DMS 273 treated with DMSO at 0.1 percent for 48 hours (cell line): ENCODE results near the gene COL6A2.
"Not testable (repeated sequence)": the region's sequence is repeated elsewhere in the genome, so short reads cannot be mapped to it uniquely, and the experiment has no call there.

ENCODE experiments used
- DNase-seq: peaks from one replicate; lab custom pipeline; 2025; lab: John Stamatoyannopoulos, UW

Gene COL6A2

DNA sequence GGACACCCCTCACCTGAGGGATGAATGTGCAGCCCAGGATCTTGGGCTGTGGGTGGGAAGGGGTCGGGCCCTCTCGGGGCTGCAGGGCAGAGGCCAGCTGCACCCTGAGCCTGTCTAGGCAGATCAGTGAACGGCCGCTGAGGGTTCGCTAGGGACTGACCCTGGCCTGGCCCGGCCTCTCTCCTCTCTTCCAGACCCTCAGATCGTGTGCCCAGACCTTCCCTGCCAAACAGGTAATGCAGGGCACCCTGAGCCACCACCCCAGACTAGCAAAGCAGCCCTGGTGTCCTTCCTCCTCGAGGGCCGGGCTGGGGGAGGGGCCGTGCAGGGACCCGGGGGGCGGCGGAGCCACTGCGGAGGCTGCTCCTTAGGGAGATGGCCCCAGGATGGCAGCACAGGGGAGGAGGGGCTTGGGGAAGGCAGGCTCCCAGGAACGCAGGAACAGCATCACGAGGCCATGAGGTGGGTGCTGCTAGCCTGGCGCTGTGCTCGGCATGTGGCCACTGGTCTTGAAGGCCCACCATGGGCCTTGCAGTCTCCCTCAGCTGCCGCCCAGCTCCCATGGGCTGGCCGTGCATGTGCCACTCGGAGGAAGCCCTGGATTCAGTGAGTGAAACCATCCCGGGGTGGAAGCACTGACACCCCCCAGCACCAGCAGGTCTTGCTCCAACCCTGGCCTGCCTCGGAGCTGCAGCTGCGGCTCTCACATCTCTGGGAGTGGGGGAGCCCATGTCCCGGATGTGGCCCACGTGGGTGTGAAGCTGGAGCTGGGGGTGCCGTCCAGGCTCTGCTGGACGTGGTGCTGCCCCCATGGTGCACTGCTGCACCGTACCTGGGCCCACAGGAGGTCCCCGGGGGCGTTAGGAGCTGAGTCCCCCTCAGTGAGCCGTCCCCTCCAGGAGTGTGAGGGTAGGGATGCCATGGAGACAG lies 28.7 kb downstream of the COL6A2 start:
- no peak for DNase-seq

DNA sequence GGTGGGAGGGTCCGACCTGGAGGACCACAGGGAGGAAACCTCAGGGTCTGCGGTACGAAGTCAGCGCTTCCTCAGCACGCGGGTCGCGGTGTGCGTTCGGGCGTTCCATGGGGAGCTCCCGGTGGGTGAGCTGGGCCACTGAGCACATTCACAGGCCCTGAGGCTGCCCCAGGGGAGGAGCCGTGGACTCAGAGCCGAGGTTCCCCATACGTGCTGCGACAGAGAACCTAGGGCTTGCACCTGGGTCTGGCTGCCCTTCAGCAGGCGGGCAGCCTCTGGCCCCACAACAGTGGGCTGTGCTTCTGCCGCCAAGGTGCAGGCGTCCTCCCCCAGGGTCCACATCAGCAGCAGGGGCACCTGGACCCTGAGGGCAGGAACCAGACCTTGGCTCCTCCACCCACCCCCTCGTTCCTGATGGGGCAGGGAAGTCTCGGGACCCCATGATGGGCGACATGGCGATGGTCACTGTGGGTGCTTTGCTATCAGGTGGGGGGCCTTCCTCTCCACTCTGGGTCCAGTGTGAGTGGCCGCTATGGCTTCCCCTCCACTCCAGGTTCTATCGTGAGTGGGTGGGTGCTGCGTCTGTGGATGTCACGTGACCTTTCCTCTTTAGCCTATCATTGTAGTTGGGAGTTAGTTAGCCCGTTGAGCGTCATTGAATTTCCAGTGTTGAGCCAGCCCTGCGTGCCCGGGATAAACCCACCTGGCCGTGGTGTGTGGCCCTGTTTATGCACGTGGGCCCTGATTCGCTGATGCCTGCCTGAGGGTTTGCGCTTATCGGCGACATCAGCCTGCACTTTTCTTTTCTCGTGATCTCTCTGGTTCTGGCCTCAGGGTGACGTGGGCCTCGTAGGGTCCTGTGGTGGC lies 29.6 kb downstream of the COL6A2 start:
- DNase-seq, result no peak

GRCh38 chr21:46128106-46128932 lies 30.4 kb downstream of the COL6A2 start:
- DNase-seq, result no peak

- DNase-seq, result no peak
Observed at GRCh38 chr21:46128933-46129571, 31.1 kb downstream of the COL6A2 start.

GRCh38 chr21:46129846-46130651 lies 32.1 kb downstream of the COL6A2 start:
- no peak for DNase-seq

DNA sequence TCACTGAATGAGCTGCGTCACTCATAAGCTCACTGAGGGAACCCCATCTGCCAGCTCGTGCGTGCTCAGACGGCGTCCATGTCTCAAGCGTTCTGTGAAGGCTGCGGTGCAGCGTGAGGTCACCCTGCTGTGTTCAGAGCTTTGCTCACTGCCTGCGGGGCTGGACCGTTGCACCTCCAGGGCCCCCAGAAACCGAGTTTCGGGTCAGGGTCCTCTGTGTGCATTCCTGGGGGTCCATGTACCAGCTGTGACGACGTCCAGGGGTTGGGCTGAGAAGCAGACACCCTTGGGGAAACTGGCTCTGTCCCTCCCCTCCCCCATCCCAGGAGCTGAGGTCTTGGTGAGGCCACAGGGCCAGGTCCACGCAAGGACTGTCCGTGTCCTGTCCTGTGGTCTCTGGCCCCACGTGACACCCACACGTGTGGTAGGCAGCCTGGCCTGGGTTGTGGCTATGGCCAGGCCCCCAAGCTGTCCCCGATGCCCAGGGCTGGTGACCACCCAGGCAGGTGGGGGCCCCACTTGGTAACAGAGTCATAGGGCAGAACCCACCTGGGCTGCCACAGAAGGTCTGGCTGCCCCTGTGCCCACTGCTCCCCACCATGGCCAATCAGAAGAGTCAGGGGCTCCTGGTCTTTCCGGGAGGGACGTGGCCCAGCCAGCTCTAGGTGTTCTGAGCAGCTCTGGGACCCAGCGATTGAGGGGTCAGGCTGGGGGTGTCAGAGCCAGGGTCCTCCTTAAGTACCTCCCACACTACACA lies 33.1 kb downstream of the COL6A2 start:
- no peak for DNase-seq

DNA sequence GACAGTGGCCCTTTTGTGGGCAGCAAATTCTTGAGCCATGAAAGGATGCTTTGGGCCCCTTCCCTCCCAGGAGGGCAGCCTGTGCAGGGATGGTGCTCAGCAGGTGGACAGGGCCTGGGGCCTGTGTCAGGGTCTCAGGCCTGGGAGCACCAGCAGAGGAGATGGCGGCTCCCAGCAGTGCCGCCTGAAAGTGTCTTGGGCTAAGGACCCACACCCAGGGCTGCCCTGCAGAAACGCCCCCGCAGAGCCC lies 33.6 kb downstream of the COL6A2 start:
- no peak for DNase-seq

DNA sequence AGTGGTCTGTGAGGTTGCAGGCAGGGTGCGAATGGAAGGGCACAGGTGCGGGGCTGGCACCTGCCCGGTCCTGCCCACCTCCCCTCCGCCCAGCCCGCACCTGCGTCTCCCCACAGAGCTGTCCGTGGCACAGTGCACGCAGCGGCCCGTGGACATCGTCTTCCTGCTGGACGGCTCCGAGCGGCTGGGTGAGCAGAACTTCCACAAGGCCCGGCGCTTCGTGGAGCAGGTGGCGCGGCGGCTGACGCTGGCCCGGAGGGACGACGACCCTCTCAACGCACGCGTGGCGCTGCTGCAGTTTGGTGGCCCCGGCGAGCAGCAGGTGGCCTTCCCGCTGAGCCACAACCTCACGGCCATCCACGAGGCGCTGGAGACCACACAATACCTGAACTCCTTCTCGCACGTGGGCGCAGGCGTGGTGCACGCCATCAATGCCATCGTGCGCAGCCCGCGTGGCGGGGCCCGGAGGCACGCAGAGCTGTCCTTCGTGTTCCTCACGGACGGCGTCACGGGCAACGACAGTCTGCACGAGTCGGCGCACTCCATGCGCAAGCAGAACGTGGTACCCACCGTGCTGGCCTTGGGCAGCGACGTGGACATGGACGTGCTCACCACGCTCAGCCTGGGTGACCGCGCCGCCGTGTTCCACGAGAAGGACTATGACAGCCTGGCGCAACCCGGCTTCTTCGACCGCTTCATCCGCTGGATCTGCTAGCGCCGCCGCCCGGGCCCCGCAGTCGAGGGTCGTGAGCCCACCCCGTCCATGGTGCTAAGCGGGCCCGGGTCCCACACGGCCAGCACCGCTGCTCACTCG lies 34.1 kb downstream of the COL6A2 start:
- DNase-seq, result no peak

- DNase-seq, result no peak
Observed at GRCh38 chr21:46135782-46136395, 38.0 kb downstream of the COL6A2 start.

- no peak for DNase-seq
Observed at GRCh38 chr21:46136739-46137349, 38.9 kb downstream of the COL6A2 start.

DNA sequence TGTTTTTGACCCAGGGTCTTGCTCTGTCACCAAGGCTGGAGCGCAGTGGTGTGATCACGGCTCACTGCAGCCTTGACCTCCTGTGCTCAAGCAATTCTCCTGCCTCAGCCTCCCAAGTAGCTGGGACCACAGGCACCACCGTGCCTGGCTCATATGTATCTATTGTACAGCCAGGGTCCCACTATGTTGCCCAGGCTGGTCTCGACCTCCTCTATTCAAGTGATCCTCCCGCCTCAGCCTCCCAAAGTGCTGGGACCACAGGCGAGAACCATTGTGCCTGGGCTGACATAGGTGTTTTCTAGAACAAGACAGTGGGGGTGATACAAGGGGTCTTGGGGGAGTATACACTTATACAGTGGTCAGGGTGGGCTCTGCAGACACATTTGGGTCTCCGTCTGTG lies 40.0 kb downstream of the COL6A2 start:
- DNase-seq, result no peak

DNA sequence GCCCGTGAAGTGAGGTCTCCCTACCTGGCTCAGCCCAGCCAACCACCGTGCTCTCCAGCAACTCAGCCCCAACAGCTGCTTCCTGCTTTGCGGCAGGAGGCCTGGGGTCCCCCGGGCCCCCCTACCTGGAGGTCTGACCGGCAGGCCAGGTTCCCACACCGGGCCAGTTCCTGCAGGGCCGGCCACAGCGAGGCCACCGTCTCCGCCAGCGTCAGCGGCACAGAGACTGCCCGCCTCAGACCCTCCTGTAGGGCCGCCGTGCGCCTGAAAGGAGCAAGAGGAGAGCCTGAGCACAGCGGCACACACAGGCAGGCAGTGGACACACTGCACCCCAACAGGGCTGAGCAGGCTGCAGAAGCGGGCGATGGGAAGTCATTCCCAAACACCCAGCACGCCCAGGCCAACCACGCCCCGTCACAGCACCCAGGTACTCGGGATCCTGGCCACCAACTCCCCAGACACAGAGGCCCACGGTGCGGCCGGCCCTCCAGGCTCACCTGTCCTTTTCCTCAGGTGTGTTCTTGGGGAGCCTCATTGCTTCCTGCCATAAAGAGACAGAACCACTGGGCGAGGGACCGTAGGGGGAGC lies 40.6 kb downstream of the COL6A2 start:
- DNase-seq, result no peak

- DNase-seq, result no peak
Observed at GRCh38 chr21:46139686-46140085, 41.8 kb downstream of the COL6A2 start.

DNA sequence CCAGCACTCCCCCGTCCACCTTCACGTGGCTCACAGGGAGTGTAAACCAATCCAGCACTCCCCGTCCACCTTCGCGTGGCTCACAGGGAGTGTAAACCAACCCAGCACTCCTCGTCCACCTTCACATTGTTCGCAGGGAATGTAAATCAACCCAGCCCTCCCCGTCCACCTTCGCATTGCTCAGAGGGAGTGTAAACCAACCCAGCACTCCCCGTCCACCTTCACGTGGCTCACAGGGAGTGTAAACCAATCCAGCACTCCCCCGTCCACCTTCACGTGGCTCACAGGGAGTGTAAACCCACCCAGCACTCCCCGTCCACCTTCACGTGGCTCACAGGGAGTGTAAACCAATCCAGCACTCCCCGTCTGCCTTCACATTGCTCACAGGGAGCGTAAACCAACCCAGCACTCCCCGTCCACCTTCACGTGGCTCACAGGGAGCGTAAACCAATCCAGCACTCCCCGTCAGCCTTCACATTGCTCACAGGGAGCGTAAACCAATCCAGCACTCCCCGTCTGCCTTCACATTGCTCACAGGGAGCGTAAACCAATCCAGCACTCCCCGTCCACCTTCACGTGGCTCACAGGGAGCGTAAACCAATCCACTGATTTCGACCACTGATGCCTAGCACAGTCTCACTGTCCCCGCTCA lies 42.6 kb downstream of the COL6A2 start:
- DNase-seq, result not testable (repeated sequence)

GRCh38 chr21:46141767-46142581 lies 44.1 kb downstream of the COL6A2 start:
- DNase-seq, result no peak

GRCh38 chr21:46142582-46143473 lies 44.9 kb downstream of the COL6A2 start:
- no peak for DNase-seq
